Stomach (tissue), 4 donors: ENCODE measurements around the gene FSCN2.

Experiments
- CTCF ChIP-seq, 7 experiments: fragments of 450-650 bp in 4 of 7; fragments of 200-600 bp in 3 of 7; sonication (generic) in 3 of 7; IDR thresholded peaks; one replicate each; pipeline ENCODE4 v1.5.1; 2016 to 2019; ENCODE audit warnings: antibody characterized with exemption in 7 of 7, control low read depth in 2 of 7, mild to moderate bottlenecking in 1 of 7
- EP300 ChIP-seq: sonication (generic); formaldehyde crosslinking; IDR thresholded peaks from one replicate; pipeline ENCODE4 v1.6.1; 2017; ENCODE audit warnings: antibody characterized with exemption
- POLR2A ChIP-seq, 4 donors: fragments of 450-650 bp; IDR thresholded peaks; one replicate each; pipeline ENCODE4 v1.6.1; 2016; ENCODE audit warnings: antibody characterized with exemption in 4 of 4, control low read depth in 2 of 4, mild to moderate bottlenecking in 1 of 4, moderate library complexity in 1 of 4
- POLR2AphosphoS5 ChIP-seq, 3 donors: sonication (generic); formaldehyde crosslinking; IDR thresholded peaks; one replicate each; pipeline ENCODE4 v1.6.1; 2016; ENCODE audit warnings: antibody characterized with exemption in 3 of 3

GRCh38 chr17:81580481-81580880, 52.3 kb downstream of the FSCN2 start:
- TF ChIP-seq CTCF (IDR thresholded peaks at IDR 0.05) (no peak), POLR2A (IDR thresholded peaks at IDR 0.05) (no peak), EP300 (no peak), POLR2AphosphoS5 (IDR thresholded peaks at IDR 0.05) (no peak)
